Measurements from ENCODE around the gene CYRIA.

GRCh38 chr2:16680304-16680703 is 14.7 kb upstream of the CYRIA start:
- TF ChIP-seq CTCF (conservative IDR thresholded peaks at IDR 0.05 in 1 of 2, IDR thresholded peaks at IDR 0.05 in 1 of 2; ENCODE audit: low read depth in 1 of 2, low read length in 2 of 2) (no peak), EZH2 (IDR thresholded peaks at IDR 0.05; ENCODE audit: low read length, missing control alignments) (no peak)
